Measurements from ENCODE around the gene PARN. TPM values are rescaled to one million over a fixed set of nuclear protein-coding genes. Genes with fewer than 3 reads are reported as not detected.

Gene PARN
- total and polyA plus RNA-seq, 3 donors from 2014 or later = 43.5 to 67.2 (median 47.6) TPM

DNA sequence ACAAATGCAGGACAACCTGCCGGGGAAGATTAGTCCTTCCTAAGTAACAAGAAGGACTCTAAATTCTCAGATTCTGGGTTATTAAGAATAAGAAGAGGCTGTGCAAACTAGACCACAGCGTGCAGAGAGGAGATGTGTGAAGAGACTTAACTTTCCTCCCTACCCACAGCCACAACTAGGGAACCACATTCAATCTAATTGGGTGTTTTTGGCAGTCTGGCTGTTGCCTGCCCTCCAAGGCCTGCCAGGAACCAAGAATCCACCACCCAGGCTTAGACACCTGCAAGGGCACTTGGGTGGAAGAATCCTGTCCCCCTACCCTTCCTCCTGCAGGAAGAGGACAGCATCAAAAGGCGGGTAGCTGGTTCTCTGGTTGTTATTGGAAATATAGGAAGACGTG is 202.0 kb downstream of the PARN start:
- intact Hi-C loops (cut with DNase I; ENCODE audit: low total_unique reads) = no loop called here
- H3K27me3 ChIP-seq = no peaks in the 10 kb centered on the region
- DNase-seq = no peak
- H3K4me1 ChIP-seq = no peaks in the 10 kb centered on the region
- H3K4me3 ChIP-seq = no peak overlapping the region
- no peaks in the 10 kb centered on the region for H3K36me3 ChIP-seq (ENCODE audit: low read depth, missing control alignments)
- no peak overlapping the region for H3K27ac ChIP-seq
- TF ChIP-seq, protein P1, sequence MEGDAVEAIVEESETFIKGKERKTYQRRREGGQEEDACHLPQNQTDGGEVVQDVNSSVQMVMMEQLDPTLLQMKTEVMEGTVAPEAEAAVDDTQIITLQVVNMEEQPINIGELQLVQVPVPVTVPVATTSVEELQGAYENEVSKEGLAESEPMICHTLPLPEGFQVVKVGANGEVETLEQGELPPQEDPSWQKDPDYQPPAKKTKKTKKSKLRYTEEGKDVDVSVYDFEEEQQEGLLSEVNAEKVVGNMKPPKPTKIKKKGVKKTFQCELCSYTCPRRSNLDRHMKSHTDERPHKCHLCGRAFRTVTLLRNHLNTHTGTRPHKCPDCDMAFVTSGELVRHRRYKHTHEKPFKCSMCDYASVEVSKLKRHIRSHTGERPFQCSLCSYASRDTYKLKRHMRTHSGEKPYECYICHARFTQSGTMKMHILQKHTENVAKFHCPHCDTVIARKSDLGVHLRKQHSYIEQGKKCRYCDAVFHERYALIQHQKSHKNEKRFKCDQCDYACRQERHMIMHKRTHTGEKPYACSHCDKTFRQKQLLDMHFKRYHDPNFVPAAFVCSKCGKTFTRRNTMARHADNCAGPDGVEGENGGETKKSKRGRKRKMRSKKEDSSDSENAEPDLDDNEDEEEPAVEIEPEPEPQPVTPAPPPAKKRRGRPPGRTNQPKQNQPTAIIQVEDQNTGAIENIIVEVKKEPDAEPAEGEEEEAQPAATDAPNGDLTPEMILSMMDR (IDR thresholded peaks at IDR 0.05) = no peak
- TF ChIP-seq POLR2A (IDR thresholded peaks at IDR 0.05) = no peak
- no peaks in the 10 kb centered on the region for H3K9me3 ChIP-seq
- 91 to 93% methylated on average over 4 of the region's 4 CpGs for WGBS, 2 donors

DNA sequence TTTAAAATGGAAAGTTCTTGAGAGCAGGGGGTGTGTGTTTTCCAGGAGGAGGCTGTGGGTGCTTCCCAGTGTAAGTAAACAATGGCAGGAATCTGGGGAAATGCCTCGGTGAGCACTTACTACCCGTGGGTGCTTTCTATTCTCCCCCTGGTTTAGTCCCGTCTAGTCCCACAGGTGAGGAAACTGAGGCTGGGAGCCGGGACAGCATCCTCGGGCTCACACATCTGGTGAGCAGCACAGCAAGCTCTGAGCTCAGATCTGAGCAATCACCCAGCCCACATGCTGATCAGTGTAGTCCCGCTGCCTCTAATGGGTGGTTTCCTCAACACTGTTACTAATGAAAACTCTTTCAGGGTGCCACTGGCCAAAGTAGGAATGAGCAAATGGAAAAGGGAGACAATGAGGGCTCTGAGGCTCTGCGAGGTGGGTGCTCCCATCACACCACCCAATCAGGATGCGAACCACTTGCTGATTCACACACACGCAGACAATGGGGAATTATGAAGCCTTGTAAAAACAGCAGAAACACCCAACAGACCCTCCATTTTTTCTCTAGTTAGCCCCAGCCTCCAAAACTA is 202.6 kb downstream of the PARN start:
- H3K27me3 ChIP-seq = no peaks in the 10 kb centered on the region
- H3K4me3 ChIP-seq = no peak overlapping the region
- no peaks in the 10 kb centered on the region for H3K9me3 ChIP-seq
- no peak overlapping the region for H3K27ac ChIP-seq
- intact Hi-C loops (cut with DNase I; ENCODE audit: low total_unique reads) = no loop called here
- no peaks in the 10 kb centered on the region for H3K36me3 ChIP-seq (ENCODE audit: low read depth, missing control alignments)
- WGBS, 2 donors = 85 to 87% methylated on average over 9 of the region's 9 CpGs
- TF ChIP-seq, protein P1 (IDR thresholded peaks at IDR 0.05) = no peak
- TF ChIP-seq POLR2A (IDR thresholded peaks at IDR 0.05) = no peak
- no peak for DNase-seq
- H3K4me1 ChIP-seq = no peaks in the 10 kb centered on the region

DNA sequence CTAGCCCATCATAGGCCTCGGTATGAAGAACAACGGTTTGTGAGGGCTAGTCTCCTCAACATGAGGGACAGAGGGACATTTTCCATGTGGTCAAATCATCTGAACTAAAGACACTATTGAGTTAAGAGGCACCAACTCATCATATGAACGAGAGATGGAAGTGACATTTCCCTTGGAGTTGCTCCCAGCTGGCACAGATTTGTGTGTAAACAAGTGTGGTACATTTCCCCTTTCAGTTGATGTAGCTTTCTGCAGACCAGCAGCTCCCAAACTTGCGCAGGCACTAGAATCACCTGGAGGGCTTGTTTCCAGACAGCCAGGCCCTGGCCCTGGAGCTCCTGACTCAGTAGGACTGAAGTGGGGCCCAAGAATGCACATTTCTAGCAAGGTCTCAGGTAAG is 205.5 kb downstream of the PARN start:
- no peaks in the 10 kb centered on the region for H3K9me3 ChIP-seq
- no peak for DNase-seq
- H3K4me1 ChIP-seq = no peaks in the 10 kb centered on the region
- 74 to 86% methylated on average over 4 of the region's 4 CpGs for WGBS, 2 donors
- intact Hi-C loops (cut with DNase I; ENCODE audit: low total_unique reads) = no loop called here
- TF ChIP-seq, protein P1 (IDR thresholded peaks at IDR 0.05) = no peak
- no peak for TF ChIP-seq POLR2A (IDR thresholded peaks at IDR 0.05)
- H3K4me3 ChIP-seq = no peak overlapping the region
- no peaks in the 10 kb centered on the region for H3K27me3 ChIP-seq
- H3K36me3 ChIP-seq (ENCODE audit: low read depth, missing control alignments) = no peaks in the 10 kb centered on the region
- H3K27ac ChIP-seq = no peak overlapping the region

DNA sequence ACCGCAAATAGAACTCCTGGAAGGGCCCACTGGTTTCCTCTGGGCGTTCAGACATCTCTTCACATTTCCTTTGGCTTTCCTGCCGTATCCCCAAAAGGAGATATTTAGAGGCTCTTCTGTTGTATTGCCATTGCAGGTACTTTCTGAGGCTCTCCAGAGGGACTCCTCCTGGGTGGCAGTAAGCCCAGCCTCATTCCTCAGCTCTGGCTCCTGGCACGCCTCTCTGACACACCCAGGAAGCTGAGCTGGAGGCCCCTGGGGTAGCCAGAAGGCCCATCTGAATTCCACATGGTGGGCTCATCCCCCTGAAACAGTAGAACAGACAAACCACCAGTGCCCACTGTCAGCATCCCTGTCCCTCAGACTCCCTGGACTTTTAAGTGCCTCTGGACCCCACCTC is 206.7 kb downstream of the PARN start:
- Histone ChIP-seq H3K9me3 (no peaks in the 10 kb centered on the region), H3K36me3 (ENCODE audit: low read depth, missing control alignments) (no peaks in the 10 kb centered on the region), H3K27me3 (no peaks in the 10 kb centered on the region), H3K4me3 (no peak overlapping the region), H3K4me1 (peaks cover 6% of the 10 kb centered on the region), H3K27ac (no peak overlapping the region)
- TF ChIP-seq, protein P1 (IDR thresholded peaks at IDR 0.05) = no peak
- no peak for TF ChIP-seq POLR2A (IDR thresholded peaks at IDR 0.05)
- intact Hi-C loops (cut with DNase I; ENCODE audit: low total_unique reads) = no loop called here
- DNase-seq = no peak
- WGBS, 2 donors = 92 to 94% methylated on average over 4 of the region's 4 CpGs
